Epidermal melanocyte (primary cell): ENCODE data around the gene GCC2.
"Not testable (repeated sequence)": the region's sequence is repeated elsewhere in the genome, so short reads cannot be mapped to it uniquely, and the experiment has no call there.

Experiments used
- DNase-seq: peaks from one replicate; pipeline ENCODE4 v3.0.0; 2011; ENCODE audit warnings: low spot score; ENCODE audit not compliant: insufficient read length

Gene GCC2

DNA sequence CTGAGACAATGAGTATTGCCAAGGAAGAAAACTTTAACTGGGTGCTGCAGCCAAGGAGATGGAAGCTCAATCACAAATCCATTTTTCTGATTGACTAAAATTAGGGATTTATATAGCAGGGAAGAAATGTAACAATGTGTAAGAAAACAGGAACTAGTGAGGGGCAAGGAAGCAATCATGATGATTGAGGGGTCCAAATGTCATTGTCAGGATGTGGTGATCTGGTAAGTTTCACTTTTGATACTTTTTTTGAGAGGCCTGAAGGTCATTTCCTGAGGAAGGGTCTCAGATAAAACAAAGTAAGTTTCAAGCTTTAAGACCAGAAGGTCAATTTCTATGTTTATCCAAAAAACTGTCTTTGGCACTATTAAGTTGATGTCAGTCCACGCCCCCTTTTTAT, 12.0 kb upstream of the GCC2 start:
- no peak for DNase-seq

DNA sequence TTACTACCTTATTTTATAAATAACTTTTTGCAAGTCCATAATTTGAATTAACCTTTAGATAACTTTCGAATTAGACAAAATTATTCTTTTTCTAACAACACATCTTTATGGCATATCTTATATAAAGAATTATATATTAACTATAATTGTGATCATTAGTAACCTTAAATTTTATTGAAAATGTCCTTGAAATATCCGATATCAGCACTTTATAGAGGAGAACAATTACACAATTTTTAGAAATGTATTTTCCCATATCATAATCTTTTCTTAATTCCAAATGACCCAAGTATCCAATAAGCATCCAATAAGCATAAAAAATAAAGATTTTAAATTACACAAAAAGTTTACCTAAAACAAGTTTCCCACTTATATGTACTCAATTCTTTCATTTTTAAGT, 7.3 kb upstream of the GCC2 start:
- DNase-seq, result no peak

DNA sequence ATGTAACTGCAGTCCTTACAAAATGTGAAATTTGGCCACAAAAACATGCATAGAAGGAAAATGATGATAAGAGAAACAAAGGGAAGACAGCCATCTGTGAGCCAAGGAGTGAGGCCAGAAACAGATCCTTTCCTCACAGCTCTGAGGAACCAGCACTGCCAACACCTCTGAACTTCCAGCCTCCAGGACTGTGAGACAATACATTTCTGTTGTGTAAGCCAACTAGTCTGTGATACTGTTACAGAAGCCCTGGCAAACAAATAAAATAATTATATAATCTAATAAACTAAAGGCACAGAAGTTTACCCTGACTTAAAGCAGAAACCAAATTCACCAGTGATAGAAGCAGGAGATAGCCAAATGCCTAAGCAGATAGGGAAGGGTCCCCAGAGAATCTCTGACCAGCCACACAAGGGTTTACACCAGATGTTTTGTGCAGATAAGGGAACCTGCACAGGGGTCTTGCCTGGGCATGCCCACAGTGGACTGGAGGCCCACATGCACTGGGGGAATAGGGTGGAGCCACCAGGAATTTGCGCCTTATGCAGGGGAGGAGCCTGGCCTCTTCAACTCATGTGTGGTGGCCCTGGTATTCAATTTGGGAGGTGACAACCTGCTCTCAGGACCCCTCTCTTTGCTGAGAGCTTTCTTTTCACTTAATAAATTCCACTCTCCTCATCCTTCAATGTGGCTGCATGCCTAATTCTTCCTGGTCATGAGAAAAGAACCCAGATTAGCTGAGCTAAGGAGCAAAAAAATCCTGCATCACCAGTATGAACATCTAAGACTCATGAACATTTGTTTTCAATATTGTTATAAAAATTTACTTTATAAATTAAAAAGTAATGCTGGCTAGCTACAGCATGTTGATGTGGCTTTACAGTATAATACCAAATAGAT, 3.8 kb upstream of the GCC2 start:
- no peak for DNase-seq

DNA sequence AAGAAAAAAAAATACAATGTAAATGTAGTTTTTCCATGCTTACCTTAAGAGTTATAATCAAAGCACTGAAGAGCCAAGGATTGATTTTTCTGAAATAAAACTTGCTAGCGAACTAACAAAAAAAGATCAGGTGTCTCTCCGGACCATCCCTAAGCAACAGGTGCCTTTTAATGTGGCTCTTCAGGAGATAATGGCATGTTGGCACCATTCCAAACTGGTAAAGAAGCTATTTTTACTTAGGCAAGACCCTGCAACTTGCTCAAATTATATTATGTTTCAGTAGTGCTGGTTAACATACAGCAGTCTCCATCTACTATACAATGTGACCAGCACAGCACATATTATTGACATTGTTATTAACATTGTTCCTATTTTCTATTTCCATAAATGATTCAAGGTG, 2.3 kb upstream of the GCC2 start:
- DNase-seq, result no peak

DNA sequence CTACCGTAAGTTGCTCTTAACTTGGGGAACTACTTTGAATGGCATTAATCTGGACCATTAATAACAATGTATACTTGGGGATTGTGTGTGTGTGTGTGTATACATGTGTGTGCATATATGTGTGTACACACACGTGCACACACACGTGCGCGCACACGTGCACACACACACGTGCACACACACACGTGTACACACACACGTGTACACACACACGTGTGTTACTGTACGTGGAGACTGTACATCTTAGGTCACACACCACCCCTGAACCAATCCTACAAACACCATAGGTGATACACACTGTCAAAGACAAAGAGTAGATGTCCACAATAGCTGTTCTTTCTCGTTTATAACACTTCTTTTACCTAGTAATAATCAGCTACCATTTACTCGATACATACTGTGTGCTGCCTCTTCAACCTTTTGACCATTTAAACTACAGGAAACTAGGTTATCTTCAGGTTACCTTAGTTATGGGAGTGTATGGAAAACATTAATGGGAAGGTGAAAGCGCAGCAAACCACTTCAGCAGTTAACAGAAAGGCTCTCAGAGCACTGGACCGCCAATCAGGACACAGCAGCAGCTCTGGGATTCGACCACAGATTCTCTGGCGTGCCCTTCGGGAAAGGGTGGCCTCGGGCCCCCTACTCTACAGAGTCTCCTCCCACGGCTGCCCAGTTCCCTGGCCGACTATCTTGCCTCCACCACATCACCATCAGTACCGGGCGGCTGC, 894 bp upstream of the GCC2 start:
- DNase-seq, result no peak

DNA sequence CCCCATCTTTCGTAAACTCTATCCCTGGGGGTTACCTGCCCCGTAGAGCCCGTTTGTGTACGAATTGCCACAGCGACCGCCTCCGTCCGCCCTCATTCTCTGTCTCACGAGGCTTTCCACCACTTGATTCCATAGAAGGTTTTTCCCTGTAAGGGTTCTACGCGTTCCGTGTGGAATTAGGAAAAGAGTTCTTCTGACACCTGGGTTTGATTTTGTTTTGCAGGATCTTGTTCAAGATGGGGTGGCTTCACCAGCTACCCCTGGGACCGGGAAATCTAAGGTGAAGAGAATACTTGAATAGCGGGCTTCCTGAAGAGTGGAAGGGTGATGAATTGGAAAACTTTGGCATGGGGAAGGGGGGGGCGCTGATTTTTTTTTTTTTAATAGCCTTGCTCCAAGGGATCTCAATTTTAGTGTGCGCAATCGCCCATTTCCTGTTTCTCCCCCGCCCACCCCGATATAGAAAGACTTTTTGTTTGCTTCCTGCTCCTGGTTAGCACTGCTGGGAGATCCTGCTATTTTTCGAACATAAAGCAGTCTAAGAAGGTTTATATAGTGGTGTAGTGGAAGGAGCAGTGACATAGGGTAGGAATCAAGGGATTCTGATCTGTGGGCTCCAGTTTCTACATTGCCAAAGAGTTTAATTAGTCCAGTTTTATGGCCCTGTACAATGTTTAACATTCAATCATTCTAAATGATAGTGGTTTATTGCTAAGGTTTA, 564 bp downstream of the GCC2 start:
- DNase-seq, result no peak

DNA sequence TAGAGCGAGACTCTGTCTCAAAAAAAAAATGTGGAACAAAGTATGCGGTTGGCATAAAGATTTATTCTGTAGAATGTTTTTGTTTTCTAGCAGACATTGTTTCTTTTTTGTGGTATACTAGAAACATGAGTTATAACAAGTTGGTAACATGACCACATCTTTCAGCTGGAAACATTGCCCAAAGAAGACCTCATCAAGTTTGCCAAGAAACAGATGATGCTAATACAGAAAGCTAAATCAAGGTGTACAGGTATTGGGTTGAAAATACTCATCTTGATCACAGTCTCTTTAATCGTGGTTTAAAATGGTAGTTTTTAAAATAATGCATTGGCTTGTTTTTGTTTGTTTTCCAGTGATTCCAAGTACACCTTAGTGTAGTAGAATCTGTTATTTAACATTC, 1.9 kb downstream of the GCC2 start:
- no peak for DNase-seq

DNA sequence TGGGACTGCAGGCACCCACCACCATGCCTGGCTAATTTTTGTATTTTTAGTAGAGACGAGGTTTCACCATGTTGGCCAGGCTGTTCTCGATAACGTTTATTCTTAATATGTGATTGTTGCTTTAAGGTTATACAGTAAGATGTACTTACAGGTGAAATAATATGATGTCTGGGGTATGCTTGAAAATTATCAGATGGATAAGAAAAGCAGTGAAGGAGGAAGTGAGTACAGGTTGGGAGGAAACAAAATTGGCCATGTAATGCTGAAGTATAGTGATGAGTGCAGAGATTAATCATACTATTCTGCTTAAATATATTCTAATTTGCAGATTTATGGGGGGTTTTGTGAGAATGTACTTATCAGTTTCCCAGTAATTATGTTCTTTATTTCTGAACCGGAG, 3.0 kb downstream of the GCC2 start:
- no peak for DNase-seq

DNA sequence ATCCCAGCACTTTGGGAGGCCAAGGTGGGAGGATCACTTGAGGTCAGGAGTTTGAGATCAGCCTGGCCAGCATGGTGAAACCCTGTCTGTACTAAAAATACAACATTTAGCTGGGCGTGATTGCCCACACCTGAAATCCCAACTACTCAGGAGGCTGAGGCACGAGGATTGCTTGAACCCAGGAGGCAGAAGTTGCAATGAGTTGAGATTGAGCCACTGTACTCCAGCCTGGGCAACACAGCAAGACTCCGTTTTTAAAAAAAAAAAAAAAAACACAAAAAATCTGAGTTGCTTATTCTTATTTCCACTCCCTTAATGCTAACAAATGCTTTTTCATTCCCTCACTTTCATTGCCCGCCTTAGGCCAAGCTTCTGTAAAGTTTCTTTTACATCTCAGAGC, 4.5 kb downstream of the GCC2 start:
- not testable (repeated sequence) for DNase-seq

DNA sequence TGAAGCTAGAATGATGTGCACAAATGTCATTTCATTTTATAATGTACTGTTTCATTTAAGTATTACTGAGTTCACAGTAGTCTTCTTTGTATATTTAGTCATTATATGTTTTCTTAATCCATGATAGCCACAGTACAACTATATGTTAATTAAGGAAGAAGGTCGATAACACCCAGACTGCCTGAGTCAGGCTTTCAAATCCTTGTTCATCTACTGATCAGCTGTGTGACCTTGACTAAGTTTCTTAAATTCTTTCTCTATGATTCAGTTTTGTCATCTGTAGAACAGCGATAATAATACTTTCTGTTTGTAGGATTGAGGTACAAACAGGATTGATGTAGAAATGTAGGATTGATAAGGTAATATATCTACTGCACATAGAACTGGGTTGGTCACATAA, 5.4 kb downstream of the GCC2 start:
- no peak for DNase-seq

DNA sequence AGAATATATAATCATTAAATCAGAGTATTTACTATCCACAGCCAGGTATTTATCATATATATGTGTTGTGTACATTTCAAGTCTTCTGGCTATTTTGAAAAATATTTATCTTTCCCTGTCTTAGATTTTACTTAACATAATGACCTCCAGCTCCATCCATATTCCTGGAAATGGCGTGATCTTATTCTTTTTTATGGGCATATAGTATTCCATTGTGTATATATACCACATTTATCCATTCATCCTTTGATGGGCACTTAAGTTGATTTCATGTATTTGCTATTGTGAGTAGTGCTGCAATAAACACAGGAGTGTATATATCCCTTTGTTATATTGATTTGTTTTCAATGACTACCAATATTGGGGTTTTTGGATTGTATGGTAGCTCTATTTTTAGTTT, 6.6 kb downstream of the GCC2 start:
- DNase-seq, result no peak

DNA sequence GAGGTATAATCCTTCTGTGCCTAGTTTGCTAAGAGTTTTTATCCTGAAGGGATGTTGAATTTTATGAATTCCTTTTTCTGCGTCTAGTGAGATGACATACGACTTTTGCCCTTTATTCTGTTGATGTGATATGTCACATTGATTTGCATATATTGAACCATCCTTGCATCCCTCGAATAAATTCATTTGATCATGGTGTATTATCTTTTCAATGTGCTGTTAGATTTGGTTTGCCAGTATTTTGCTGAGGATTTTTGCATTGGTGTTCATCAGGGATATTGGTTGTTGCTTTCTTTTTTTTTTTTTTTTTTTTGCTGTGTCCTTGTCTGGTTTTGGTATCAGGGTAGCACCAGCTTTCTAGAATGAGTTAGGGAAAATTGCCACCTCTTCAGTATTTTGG, 9.1 kb downstream of the GCC2 start:
- no peak for DNase-seq

DNA sequence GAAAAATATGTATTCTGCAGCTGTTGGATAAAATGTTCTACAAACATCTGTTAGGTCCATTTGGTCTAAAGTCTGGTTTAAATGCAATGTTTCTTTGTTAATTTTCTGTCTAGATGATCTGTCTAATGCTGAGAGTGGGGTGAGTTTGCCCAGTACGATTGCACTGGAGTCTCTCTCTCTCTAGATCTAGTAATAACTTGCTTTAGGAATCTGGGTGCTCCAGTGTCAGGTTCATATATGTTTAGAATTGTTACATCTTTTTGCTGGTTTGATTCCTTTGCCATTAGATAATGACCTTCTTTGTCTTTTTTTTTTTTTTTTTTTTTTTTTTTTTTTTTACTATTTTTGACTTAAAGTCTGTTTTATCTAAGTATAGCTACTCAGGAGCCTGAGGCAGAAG, 10.4 kb downstream of the GCC2 start:
- no peak for DNase-seq

DNA sequence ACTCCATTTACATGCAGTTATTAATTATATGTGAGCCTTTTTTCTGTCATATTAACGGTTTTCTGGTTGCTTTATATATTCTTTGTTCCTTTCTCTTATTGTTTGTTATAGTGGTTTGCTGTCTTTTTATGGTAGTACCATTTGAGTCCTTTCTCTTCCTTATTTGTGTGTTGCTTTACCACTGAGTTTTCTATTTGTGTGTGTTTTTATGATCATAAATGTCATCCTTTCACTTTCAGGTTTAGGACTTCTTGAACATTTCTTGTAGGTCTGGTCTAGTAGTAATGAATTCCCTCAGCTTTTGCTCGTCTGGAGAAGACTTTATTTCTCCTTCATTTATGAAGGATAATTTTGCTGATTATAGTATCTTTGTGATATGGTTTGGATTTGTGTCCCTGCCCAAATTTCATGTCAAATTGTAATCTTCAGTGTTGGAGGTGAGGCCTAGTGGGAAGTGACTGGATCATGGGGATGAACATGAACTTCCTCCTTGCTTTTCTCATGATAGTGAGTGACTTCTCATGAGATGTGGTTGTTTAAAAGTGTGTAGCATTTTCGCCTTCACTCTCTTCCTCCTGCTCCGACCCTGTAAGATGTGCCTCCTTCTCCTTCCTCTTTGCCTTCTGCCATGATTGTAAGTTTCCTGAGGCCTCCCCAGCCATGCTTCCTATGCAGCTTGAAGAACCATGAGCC, 11.5 kb downstream of the GCC2 start:
- DNase-seq, result no peak

DNA sequence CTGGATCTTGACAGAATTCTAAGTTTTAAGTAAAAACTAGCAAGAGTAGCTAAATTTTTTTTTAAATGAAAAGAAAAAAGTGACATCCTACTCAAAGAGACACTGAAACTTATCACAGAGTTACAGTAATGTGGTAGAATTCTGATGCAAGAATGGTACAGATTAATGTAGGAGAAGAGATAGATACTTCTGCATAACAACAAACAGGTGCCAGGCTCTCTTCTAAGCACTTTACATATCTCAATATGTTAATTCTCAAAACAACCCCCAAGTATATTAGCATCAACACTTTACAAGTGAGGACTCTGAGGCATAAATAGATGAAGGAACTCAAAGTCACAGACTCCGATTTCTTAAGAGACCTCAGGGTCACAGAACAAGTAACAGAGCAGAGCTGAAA, 28.1 kb downstream of the GCC2 start:
- DNase-seq, result no peak

DNA sequence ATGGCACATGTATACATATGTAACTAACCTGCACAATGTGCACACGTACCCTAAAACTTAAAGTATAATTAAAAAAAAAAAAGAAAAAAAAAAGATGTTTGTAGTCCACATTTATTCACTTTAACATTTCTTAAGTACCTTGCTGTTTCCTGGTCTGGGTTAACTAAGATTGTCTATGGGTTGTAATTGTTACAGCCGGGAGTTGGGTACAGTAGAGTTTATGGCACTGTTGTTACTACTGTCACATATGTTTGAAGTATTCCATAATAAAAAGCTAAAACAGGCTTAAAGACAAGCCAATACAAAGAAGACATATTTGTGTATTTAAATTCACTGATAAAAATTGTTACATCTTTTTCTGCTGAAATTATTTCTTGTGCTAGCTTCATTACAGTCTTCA, 36.2 kb downstream of the GCC2 start:
- DNase-seq, result no peak

DNA sequence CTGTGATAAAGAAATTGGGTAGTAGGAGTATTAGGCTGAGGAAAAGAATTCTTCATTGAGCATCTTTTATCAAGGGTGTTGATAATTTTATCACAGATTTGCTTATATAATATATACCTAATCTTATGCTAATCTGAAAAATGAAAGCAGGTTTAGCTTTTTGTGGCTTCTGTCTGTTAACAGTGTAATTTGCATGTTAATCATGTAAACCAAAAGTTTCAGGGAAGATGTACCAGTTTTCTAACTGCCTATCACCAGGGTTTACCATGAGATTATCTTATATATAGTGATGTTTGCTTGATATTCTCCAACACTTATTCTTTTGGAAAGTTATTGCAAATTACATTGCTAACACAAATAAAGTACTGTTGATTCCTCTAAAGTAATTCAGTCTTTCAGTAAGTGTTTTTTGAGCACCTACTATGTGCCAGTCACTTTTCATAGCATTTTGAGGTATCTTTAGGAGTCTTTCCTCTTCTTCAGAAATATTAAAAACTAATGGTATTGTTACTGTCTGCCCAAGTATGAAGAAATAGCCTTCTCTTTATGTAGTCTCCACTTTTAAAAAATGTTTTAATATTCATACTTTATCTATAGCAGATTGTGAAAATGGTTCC, 41.6 kb downstream of the GCC2 start:
- DNase-seq, result no peak

DNA sequence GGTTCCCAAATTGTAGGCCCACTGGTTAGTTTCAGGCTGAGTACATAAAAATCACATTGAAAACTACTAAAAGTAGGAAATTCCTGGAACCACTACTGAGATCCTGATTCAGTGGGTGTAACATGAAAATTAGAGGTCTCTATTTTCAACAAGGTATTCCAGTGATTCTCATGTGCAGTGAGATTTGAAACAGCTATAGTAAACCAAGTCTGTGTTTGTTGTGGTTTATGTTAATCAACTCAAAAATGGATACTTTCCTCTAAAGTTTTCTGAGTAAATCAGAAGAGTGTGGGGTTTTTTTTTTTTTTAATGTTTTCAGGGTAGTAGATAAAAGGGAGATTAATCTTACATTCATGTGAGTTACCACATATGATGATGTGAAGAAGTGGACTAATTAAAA, 42.8 kb downstream of the GCC2 start:
- no peak for DNase-seq

DNA sequence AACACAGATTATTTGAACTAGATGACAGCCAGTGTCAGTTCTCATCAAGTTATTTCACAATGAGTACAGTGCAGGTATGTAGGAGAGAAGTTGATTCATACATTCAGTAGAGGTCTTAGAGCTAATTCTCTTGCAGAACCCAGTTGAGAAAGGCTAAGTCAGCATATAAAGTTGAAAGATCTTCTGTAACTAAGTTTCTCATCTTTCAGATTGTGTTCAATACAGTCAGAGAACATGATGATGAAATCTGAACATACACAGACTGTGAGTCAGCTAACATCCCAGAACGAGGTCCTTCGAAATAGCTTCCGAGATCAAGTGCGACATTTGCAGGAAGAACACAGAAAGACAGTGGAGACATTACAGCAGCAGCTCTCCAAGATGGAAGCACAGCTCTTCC, 43.4 kb downstream of the GCC2 start:
- DNase-seq, result peak; percentile 17

DNA sequence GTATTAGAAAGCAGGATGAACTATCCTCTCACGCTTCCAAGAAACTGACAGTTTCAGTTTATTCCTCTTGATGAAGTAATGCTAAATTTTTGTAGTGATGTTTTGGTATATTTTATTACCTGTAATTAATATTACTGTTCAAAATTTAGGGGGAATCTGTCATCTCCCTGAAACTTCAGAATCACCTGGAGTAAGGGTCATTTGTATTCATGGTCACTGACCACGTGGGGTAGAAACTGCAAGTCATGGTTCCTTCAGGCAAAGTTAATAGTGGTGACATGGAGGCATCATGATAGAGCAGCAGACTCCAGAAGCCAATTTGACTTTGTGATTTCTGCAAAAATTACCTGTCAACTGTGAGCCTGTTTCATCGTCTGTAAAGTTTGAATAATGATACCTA, 47.2 kb downstream of the GCC2 start:
- not testable (repeated sequence) for DNase-seq

DNA sequence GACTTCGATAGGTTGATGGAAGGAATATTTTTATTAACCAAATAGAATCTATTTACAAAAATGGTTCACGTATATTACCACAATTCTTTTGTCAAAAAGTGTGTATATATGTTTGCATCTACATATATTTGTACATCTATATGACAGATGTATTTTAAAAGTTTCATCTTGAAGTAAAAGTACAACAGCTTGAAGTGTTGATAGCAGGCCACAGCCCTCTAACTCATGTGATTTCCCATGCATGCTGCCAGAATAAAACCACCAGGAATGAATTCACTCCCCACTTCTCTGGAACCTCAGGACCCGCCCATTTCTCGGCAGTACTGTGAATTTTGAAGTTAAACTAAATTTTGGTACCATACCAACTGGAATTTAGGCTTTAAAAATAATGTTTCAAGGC, 58.6 kb downstream of the GCC2 start:
- not testable (repeated sequence) for DNase-seq
